K562 (cell line): ENCODE data around the gene SNX25. TPM values are rescaled to one million over a fixed set of nuclear protein-coding genes. Genes with fewer than 3 reads are reported as not detected.
A peak's percentile ranks its signal among the peaks of the same experiment; 100 is the strongest.

ENCODE experiments used
- ATAC-seq: fragments of 200-7000 bp; cut with Tn5 transposase; 3 replicates; pipeline ENCODE4 v1.9.1; 2020; ENCODE audit warnings: moderate library complexity
- BruUV-seq: library from RNA; stranded (reverse); fragments of 400-500 nt; replicated peaks from 2 replicates; lab custom pipeline; 2021; lab: Mats Ljungman, UMichigan
- CTCF ChIA-PET: fragments of 300-600 bp; formaldehyde crosslinking; extraction: SDS; loops from one replicate; lab custom pipeline; 2021; ENCODE audit warnings: low intra/inter-chr PET ratio; lab: Yijun Ruan, JAX
- POLR2A ChIA-PET: fragments of 300-600, 350-650 bp; sonication (Branson Sonifier 250); formaldehyde crosslinking; extraction: SDS; loops from one replicate; lab custom pipeline; 2021; ENCODE audit warnings: antibody characterized with exemption, inconsistent platforms; lab: Yijun Ruan, JAX
- DNase-seq, 4 experiments: peaks; one replicate each; pipeline versions ENCODE4 v3.0.0 to v3.0.0-alpha.2; 2011 to 2018; ENCODE audit warnings: low spot score in 3 of 4, mixed read lengths in 3 of 4; ENCODE audit errors: extremely low read depth in 1 of 4
- FAIRE-seq: peaks from 2 replicates; lab custom pipeline; 2011; peaks lifted over from hg19 to GRCh38; lab: Jason Lieb, UNC
- H2AFZ ChIP-seq: 2 replicates; pipeline ENCODE4 v1.6.0; 2011; ENCODE audit warnings: low read depth, low read length, control low read depth, inconsistent platforms
- H3K27ac ChIP-seq: fragments of 200-600 bp; 3 replicates; pipeline ENCODE4 v1.8.0; 2011; ENCODE audit warnings: low read depth, mild to moderate bottlenecking, control low read depth, inconsistent platforms, low read length, moderate library complexity, mixed read lengths; ENCODE audit errors: extremely low read depth
- H3K27me3 ChIP-seq, 2 experiments: fragments of 300-600 bp in 1 of 2; 2 replicates in 1 of 2; 3 replicates in 1 of 2; pipeline versions ENCODE4 v1.6.0 to v1.8.0; 2011; ENCODE audit warnings: inconsistent platforms in 2 of 2, low read length in 2 of 2, mild to moderate bottlenecking in 1 of 2, mixed read lengths in 1 of 2, moderate library complexity in 1 of 2; ENCODE audit not compliant: control insufficient read depth in 2 of 2, insufficient read depth in 2 of 2
- H3K36me3 ChIP-seq: fragments of 300-600 bp; 3 replicates; pipeline ENCODE4 v1.8.0; 2011; ENCODE audit warnings: mild to moderate bottlenecking, low read length, inconsistent platforms; ENCODE audit not compliant: control insufficient read depth, insufficient read depth
- H3K4me1 ChIP-seq, 2 experiments: fragments of 200-600 bp in 1 of 2; replicated peaks in 1 of 2; 2 replicates in 1 of 2; 3 replicates in 1 of 2; pipeline versions ENCODE4 v1.5.1 to v1.8.0; 2011; ENCODE audit warnings: inconsistent platforms in 2 of 2, low read length in 2 of 2, mild to moderate bottlenecking in 1 of 2, mixed read lengths in 1 of 2, moderate library complexity in 1 of 2; ENCODE audit not compliant: control insufficient read depth in 2 of 2, insufficient read depth in 2 of 2
- H3K4me2 ChIP-seq: 2 replicates; pipeline ENCODE4 v1.6.1; 2011; ENCODE audit warnings: low read length, control low read depth, inconsistent platforms, mixed read lengths; ENCODE audit not compliant: insufficient read depth
- H3K4me3 ChIP-seq: fragments of 200-600 bp; sonication (generic), shearing (Covaris generic); 2 replicates; pipeline ENCODE4 v1.5.1; 2016; ENCODE audit warnings: control low read depth, inconsistent platforms
- H3K79me2 ChIP-seq: fragments of 200-600 bp; 3 replicates; pipeline ENCODE4 v1.8.0; 2011; ENCODE audit warnings: low read length, inconsistent platforms; ENCODE audit not compliant: control insufficient read depth, insufficient read depth
- H3K9ac ChIP-seq, 2 experiments: 2 replicates each; pipeline versions ENCODE4 v1.6.0 to v1.6.1; 2011; ENCODE audit warnings: low read depth in 2 of 2, low read length in 2 of 2, control low read depth in 1 of 2, inconsistent platforms in 1 of 2, mild to moderate bottlenecking in 1 of 2, mixed read lengths in 1 of 2; ENCODE audit not compliant: insufficient read depth in 1 of 2
- H3K9me1 ChIP-seq: one replicate; pipeline ENCODE4 v1.6.0; 2011; ENCODE audit warnings: inconsistent platforms, mild to moderate bottlenecking, low read length, moderate library complexity; ENCODE audit not compliant: control insufficient read depth, insufficient read depth
- H3K9me3 ChIP-seq: replicated peaks from 2 replicates; pipeline ENCODE4 v1.5.1; 2011; ENCODE audit warnings: low read depth, low read length, inconsistent platforms; ENCODE audit not compliant: control insufficient read depth, insufficient read depth
- H4K20me1 ChIP-seq: replicated peaks from 2 replicates; pipeline ENCODE4 v1.6.1; 2011; ENCODE audit warnings: low read length, inconsistent platforms, mixed read lengths; ENCODE audit not compliant: control insufficient read depth, insufficient read depth
- CTCF ChIP-seq, 3 experiments: IDR thresholded peaks in 2 of 3; conservative IDR thresholded peaks in 1 of 3; 2 replicates each; pipeline ENCODE4 v1.5.1; 2011 to 2012; ENCODE audit warnings: low read length in 3 of 3, mild to moderate bottlenecking in 3 of 3, control low read depth in 2 of 3, improper control_type of control experiment in 1 of 3, inconsistent platforms in 1 of 3, low read depth in 1 of 3, mixed read lengths in 1 of 3, moderate library complexity in 1 of 3; ENCODE audit not compliant: insufficient read depth in 2 of 3
- MCM5 ChIP-seq: fragments of 450-650 bp; IDR thresholded peaks from 2 replicates; pipeline ENCODE4 v1.6.1; 2016; ENCODE audit warnings: low read depth
- ZNF316 ChIP-seq: fragments of 450-650 bp; IDR thresholded peaks from 2 replicates; pipeline ENCODE4 v1.6.1; 2016
- WGBS: fragments of 100-300 bp; shearing (Covaris generic); methylation state at CpG from one replicate; pipeline ENCODE4 v1.1.6; 2016; ENCODE audit warnings: low coverage, mixed read lengths; ENCODE audit not compliant: insufficient coverage; ENCODE audit errors: missing lambda C conversion rate; 5-methylcytosine and 5-hydroxymethylcytosine counted together
- in situ Hi-C: fragments of 300-500 bp; cut with MboI; formaldehyde crosslinking; loops from 4 replicates; pipeline ENCODE4 v1.15.0; 2018; ENCODE audit warnings: inconsistent platforms, mixed read lengths
- intact Hi-C: fragments of 100-400 bp; cut with micrococcal nuclease; formaldehyde crosslinking; loops from 2 replicates; pipeline ENCODE4 v1.14.2; 2022
- polyA plus RNA-seq, 8 experiments: library from polyadenylated mRNA; depleted of rRNA in 4 of 8; stranded (reverse) in 5 of 8; unstranded in 3 of 8; fragments of >200 nt; fragmentation: Nextera tagmentation in 2 of 8; fragmentation: Illumina TruSeq in 1 of 8; extraction: Ambion mirVana in 2 of 8; extraction: Trizol in 1 of 8; gene quantifications; 2 replicates each; pipeline versions ENCODE4 v1.2.1 to v1.2.3, GENCODE V29; 2011 to 2014; ENCODE audit warnings: inconsistent platforms in 1 of 8, missing spikeins in 1 of 8
- total RNA-seq, 7 experiments: library from RNA; depleted of rRNA in 6 of 7; stranded (reverse); fragments of >200 nt in 6 of 7; fragmentation: Illumina TruSeq in 2 of 7; extraction: Trizol in 2 of 7; gene quantifications; 2 replicates each; pipeline versions ENCODE4 v1.2.1 to v1.2.3, GENCODE V29; 2011 to 2021; ENCODE audit warnings: low replicate concordance in 1 of 7

SNX25 gene
- total and polyA plus RNA-seq, 9 of the 15 experiments (the other 6 are each of a cell fraction or from before 2014, with no cell fraction given) = 2.5 to 23.4 (median 13.3) TPM

- H3K4me1 ChIP-seq = peaks cover 0 to 12% of the 10 kb centered on the region in 2 experiments; a peak in 2 of 5 replicates
- FAIRE-seq (no peak), ATAC-seq (peak; percentile 60), DNase-seq (peak in 1 of 4 experiments; percentile 8)
- ChIA-PET CTCF (no interaction called here), POLR2A (no interaction called here)
- H3K9ac ChIP-seq = peak overlapping the region in 1 of 2 experiments; percentile 33; a peak in 1 of 4 replicates
- TF ChIP-seq ZNF316 = peak; percentile 28; the same call in 1 of the 2 replicates
- peak in 2 of 3 experiments; percentile 4 to 17; a peak in 3 of 6 replicates for TF ChIP-seq CTCF (IDR thresholded peaks at IDR 0.05 in 2 of 3, conservative IDR thresholded peaks at IDR 0.05 in 1 of 3; ENCODE audit: insufficient read depth in 2 of 3, low read depth in 1 of 3, low read length in 3 of 3)
- TF ChIP-seq MCM5 = no peak
- no peak overlapping the region for H3K4me3 ChIP-seq
- in situ Hi-C loops = no loop called here
- no peaks in the 10 kb centered on the region for H3K27me3 ChIP-seq
- no peaks in the 10 kb centered on the region for H3K79me2 ChIP-seq
- no peaks in the 10 kb centered on the region for H4K20me1 ChIP-seq
- H3K27ac ChIP-seq = peak overlapping the region; percentile 72; the same call in 1 of the 3 replicates
- intact Hi-C loops = loop anchor here (5.0 kb wide), 1 partner anchor 79 kb away; the partner anchor contains the start of genes ANKRD37 and LRP2BP
- H3K36me3 ChIP-seq = peaks cover 21% of the 10 kb centered on the region; the same call in 2 of the 3 replicates
- no TSS peak for BruUV-seq
- peaks cover 4% of the 10 kb centered on the region for H3K9me3 ChIP-seq
- H3K4me2 ChIP-seq = no peak overlapping the region
- 50% methylated on average over 1 of the region's 1 CpG for WGBS
- no peaks in the 10 kb centered on the region for H3K9me1 ChIP-seq
- H2AFZ ChIP-seq = no peak overlapping the region
Measured at GRCh38 chr4:185317880-185318279, 108.5 kb downstream of the SNX25 start.
